CD4-positive, alpha-beta T cell treated with Interleukin-12 subunit alpha and Interleukin-12 subunit beta, for 1 hour (primary cell): Measurements from ENCODE around the gene MEIG1.
A peak's percentile ranks its signal among the peaks of the same experiment; 100 is the strongest.
"Not testable (repeated sequence)": the region's sequence is repeated elsewhere in the genome, so short reads cannot be mapped to it uniquely, and the experiment has no call there.

ENCODE experiments used
- DNase-seq: peaks from one replicate; pipeline ENCODE4 v3.0.0-alpha.2; 2020

The MEIG1 gene

GRCh38 chr10:14958872-14959220 is 342 bp upstream of the MEIG1 start:
- DNase-seq, result no peak

- DNase-seq, result no peak
Measured at GRCh38 chr10:14967897-14968296, 8.7 kb downstream of the MEIG1 start.

GRCh38 chr10:14971867-14972448 is 12.8 kb downstream of the MEIG1 start:
- peak; percentile 61 for DNase-seq

GRCh38 chr10:14974153-14974998 is 15.2 kb downstream of the MEIG1 start:
- not testable (repeated sequence) for DNase-seq

- DNase-seq, result no peak
Measured at GRCh38 chr10:14975672-14976273, 16.6 kb downstream of the MEIG1 start.

GRCh38 chr10:14982744-14983143 is 23.6 kb downstream of the MEIG1 start:
- no peak for DNase-seq

- DNase-seq, result not testable (repeated sequence)
Measured at GRCh38 chr10:14989552-14989951, 30.4 kb downstream of the MEIG1 start.

GRCh38 chr10:14991035-14991749 is 32.0 kb downstream of the MEIG1 start:
- DNase-seq, result peak; percentile 57

GRCh38 chr10:14992336-14992735 is 33.1 kb downstream of the MEIG1 start:
- not testable (repeated sequence) for DNase-seq

- DNase-seq, result not testable (repeated sequence)
Measured at GRCh38 chr10:14993500-14994455, 34.6 kb downstream of the MEIG1 start.

- no peak for DNase-seq
Measured at GRCh38 chr10:14995964-14996565, 36.9 kb downstream of the MEIG1 start.

- not testable (repeated sequence) for DNase-seq
Measured at GRCh38 chr10:15013530-15013929, 54.3 kb downstream of the MEIG1 start.

- no peak for DNase-seq
Measured at GRCh38 chr10:15015451-15015850, 56.3 kb downstream of the MEIG1 start.

- DNase-seq, result not testable (repeated sequence)
Measured at GRCh38 chr10:15020966-15021365, 61.8 kb downstream of the MEIG1 start.
